Forelimb muscle (tissue), 1 donor: ENCODE measurements around the gene TTLL13. TPM values are rescaled to one million over a fixed set of nuclear protein-coding genes. Genes with fewer than 3 reads are reported as not detected.
"Not testable (repeated sequence)": the region's sequence is repeated elsewhere in the genome, so short reads cannot be mapped to it uniquely, and the experiment has no call there.

Experiments
- DNase-seq: peaks from one replicate; pipeline ENCODE4 v3.0.0-alpha.2; 2013; ENCODE audit warnings: low read depth
- polyA plus RNA-seq: library from polyadenylated mRNA; unstranded; fragments of 120-200 nt; gene quantifications from one replicate; pipeline ENCODE4 v1.2.1, GENCODE V29; 2013; ENCODE audit not compliant: insufficient read length

Gene TTLL13
- polyA plus RNA-seq, 1 donor = 0.20 TPM

GRCh38 chr15:90234096-90234988 lies 15.0 kb upstream of the TTLL13 start, which contains the start of gene GDPGP1:
GDPGP1 (plus strand) TSS chr15:90234209; CDS start chr15:90240909, 6,700 bp downstream.
- DNase-seq = no peak

- DNase-seq = no peak
These were observed 10.0 kb upstream of the TTLL13 start for GRCh38 chr15:90239371-90239770.

- no peak for DNase-seq
These were observed 8.5 kb upstream of the TTLL13 start for GRCh38 chr15:90240856-90241255.

GRCh38 chr15:90241343-90242192 lies 7.8 kb upstream of the TTLL13 start:
- DNase-seq = no peak

GRCh38 chr15:90243943-90244639 lies 5.3 kb upstream of the TTLL13 start:
- no peak for DNase-seq

- DNase-seq = no peak
These were observed 560 bp upstream of the TTLL13 start for GRCh38 chr15:90248789-90249202.

GRCh38 chr15:90257776-90258175 lies 8.4 kb downstream of the TTLL13 start:
- no peak for DNase-seq

GRCh38 chr15:90259524-90259923 lies 10.2 kb downstream of the TTLL13 start:
- no peak for DNase-seq

GRCh38 chr15:90260731-90261130 lies 11.4 kb downstream of the TTLL13 start:
- DNase-seq = not testable (repeated sequence)

- no peak for DNase-seq
These were observed 12.5 kb downstream of the TTLL13 start for GRCh38 chr15:90261811-90262210.

- DNase-seq = no peak
These were observed 13.1 kb downstream of the TTLL13 start for GRCh38 chr15:90262426-90262825.

- no peak for DNase-seq
These were observed 15.3 kb downstream of the TTLL13 start for GRCh38 chr15:90264671-90265070.

GRCh38 chr15:90265271-90266060 lies 16.1 kb downstream of the TTLL13 start, which contains the start of gene NGRN:
NGRN (plus strand) TSS chr15:90265672; CDS start chr15:90265713, 41 bp downstream.
- peak; percentile 91 for DNase-seq

GRCh38 chr15:90266061-90266431 lies 16.7 kb downstream of the TTLL13 start:
- no peak for DNase-seq

- no peak for DNase-seq
These were observed 17.1 kb downstream of the TTLL13 start for GRCh38 chr15:90266485-90266884.

GRCh38 chr15:90268415-90268814 lies 19.1 kb downstream of the TTLL13 start:
- no peak for DNase-seq

GRCh38 chr15:90270502-90271150 lies 21.3 kb downstream of the TTLL13 start:
- no peak for DNase-seq

- no peak for DNase-seq
These were observed 22.3 kb downstream of the TTLL13 start for GRCh38 chr15:90271459-90272166.

- DNase-seq = not testable (repeated sequence)
These were observed 29.1 kb downstream of the TTLL13 start for GRCh38 chr15:90278467-90278866.

GRCh38 chr15:90280743-90281142 lies 31.4 kb downstream of the TTLL13 start:
- DNase-seq = not testable (repeated sequence)
